GM12892 (cell line): ENCODE data around the gene PAX5.

ENCODE experiments used
- POLR2A ChIP-seq: IDR thresholded peaks from 2 replicates; pipeline ENCODE4 v1.6.1; 2011; ENCODE audit warnings: low read depth, low read length, control low read depth
- POLR2AphosphoS5 ChIP-seq: IDR thresholded peaks from 2 replicates; pipeline ENCODE4 v1.6.1; 2011; ENCODE audit warnings: low read depth, low read length, control low read depth

DNA sequence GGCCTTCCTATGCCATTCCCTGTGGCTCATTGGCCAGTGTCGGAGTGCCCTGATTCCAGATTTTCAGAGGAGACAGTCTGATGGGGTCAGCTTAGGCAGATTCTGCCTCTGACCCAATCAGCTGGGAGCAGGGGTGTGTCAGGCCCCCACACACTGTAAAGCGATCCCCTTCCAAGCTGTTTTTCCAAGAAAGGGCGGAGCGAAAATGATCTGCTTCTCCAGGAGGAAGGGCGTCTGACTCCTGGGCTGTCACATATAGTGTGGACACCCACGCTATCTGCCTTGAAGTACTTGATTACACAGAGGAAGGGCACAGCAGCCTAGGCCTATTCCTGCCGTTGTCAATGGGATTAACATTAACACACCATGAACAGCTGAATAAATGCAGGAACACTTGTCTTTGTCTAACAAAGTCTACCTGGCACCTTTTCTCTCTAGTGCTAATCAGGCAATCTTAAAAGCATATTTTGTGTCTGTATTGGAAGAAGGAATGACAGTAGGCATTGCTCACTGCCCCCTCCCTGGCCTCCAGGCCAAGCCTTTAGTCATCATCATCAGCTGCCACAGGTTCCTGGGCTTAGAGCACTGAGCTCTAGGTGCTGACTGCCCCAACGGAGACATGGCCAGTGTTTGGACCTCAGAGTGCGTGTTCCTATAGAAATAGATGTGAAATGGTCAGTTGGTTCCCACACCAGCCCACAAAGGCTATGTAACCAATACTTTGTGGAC is 242.7 kb downstream of the PAX5 start:
- no peak for TF ChIP-seq POLR2AphosphoS5
- no peak for TF ChIP-seq POLR2A
